HG02943 (cell line): Measurements from ENCODE around the gene NRG2.

Source experiments
- ATAC-seq: cut with Tn5 transposase; IDR thresholded peaks from one replicate; pipeline ENCODE4 v1.9.1; 2021; ENCODE audit warnings: mild to moderate bottlenecking, low read depth, moderate library complexity; ENCODE audit not compliant: unreplicated experiment

Gene NRG2

DNA sequence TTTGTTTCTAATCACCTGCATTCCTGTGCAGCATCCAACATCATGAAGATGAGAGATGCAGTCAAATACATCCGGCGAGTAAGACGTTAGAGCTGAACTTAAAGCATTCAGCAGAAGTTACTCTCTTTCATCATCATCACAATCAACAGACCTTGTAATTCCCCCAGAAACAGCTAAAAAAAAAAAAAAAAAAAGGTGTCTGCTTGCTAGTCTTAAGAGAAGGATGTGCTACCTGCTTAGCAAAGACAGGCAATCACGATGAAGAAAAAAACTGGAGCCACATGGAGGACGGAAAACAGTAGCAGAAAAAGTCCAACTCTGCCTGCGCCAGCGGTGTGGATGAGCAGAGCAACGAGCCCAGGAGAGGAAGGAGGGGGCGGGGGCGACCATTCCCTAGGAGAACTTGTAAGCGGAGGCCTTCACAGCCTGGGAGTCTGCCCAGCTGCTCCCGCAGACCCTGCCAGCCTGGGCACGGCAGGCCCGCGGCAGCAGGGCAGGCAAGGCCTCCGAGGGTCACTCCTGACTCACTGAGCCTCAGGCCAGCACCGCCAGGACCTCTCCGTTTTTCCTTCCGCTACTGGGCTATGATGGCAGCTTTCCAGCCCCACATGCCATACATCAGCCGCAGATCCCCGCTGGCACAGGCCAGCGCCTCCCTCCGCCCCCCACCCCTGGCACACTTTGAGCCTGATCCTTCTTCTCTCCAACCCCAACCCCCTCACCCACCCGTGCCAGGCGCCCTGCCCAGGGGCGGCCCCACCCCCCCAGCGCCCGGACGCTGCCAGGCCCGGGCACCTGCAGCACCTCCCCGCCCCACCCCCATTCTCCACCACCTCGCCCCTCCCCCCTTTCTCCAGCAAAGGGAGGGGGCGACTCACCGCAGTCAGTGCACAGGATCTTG lies 1.4 kb downstream of the NRG2 start:
- ATAC-seq = no peak

DNA sequence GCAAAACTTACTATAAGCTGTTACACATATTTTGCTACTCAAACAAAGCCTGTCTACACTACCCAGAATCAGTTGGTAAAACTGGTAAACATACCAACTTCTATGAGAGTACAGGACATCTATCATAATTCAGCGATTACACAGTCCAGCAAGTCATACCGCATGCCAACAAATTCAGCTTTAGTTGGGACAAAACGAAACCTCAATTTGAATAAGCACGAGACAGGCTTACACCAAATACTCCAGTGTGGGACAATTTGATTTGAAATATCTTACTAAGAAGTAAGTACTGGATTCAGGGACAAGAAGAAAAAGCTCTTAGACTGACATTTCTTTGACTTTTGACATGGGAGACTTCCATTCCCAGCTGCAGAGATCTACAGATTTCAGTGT lies 2.0 kb downstream of the NRG2 start:
- no peak for ATAC-seq

DNA sequence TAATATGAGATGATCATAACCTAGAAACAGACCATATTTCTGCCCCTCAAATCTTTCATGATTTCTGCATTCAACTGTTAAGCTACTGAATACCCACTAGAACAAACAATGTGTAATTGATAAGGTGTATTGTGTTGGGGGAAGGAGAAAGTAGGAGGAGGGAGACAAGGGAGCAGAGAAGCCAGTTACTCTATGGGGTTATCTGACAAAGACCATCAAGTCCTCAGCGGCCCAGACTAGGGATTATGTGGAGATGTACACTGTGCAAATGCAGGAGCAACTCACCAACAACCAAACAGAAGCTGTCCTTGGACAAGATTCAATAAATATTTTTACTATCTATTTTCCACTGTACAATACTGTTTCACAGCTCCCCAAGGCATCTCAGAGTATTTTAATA lies 2.7 kb downstream of the NRG2 start:
- ATAC-seq = no peak

DNA sequence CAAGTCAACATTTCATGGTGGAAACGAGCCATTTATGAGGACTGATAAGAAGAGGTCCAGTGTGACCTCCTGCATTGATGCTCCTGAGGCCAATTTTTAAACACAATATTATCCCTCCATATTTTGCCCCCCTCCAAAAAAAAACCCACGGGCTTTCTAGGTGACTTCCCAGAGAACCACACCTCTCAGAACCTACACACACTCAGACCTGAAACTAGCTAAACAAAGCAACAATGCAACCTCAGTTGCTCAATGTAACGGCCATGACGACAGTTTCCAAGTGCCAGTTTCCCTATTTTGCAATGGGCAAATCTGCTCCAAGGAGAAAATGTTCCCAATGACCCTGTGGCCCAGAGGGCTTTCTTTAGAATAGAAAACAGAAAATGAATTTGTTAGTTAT lies 3.5 kb downstream of the NRG2 start:
- ATAC-seq = no peak

DNA sequence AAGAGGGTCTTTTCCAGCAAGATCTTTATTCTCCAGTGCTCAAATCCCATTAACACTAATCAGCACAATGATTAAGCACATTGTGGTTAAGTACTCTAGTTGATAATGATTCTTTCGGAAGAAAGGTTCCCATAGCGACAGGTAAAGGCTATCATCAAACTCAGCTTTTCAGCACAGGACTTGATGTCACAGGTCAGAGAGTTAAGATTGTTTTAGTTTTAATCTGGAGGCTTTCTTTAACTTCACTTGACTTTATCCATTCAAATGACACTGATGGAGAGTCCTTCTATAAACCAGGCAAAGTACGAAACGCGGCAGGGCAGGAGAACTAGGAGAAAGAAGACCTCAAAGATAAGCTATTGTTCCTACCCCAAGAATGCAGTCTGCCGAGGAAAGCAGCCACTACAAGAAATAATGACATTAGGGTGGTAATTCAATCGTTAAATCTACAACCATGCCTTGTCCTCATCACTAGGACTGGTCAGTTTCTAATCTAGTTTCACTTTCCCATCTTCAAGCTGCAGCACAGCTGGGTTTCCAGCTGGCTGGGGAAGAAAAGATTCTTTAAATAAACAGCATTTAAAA lies 4.6 kb downstream of the NRG2 start:
- no peak for ATAC-seq

DNA sequence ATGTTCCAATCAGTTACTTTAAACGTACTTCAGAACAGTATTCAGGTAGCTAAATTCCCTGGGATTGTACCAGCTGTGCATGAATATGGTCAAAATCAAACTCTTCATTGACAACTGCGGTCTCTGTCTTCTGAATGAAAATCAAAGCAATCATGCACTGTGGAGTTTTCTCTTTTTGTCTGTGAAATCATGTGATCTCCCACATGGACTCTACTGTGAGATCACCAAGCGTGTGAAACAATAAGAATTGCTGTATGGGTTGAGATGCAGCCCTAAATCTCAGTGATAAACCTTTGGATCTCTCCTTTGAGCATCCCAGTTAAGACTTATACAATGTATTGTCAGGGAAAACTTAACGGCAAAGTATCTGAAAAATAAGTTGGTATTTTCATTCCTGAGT lies 6.1 kb downstream of the NRG2 start:
- ATAC-seq = no peak

DNA sequence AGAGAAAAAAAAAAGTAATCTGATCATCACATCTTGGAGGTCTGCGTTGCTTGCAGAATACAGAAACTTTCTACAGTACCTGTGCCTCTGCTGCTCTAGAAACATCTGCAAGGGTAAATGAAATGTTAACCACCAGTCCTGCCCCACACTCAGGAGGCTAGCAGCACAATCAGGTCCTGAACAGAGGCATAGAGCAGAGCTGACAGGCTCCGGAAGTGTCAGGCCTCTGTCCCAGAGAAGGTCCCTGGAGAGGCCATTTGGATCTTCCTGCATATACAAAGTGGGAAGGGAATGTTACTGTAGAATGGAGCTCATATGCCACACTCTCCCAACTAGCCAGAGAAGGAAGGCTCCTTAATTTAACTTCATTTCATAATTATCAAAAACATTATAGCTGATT lies 7.2 kb downstream of the NRG2 start:
- no peak for ATAC-seq

DNA sequence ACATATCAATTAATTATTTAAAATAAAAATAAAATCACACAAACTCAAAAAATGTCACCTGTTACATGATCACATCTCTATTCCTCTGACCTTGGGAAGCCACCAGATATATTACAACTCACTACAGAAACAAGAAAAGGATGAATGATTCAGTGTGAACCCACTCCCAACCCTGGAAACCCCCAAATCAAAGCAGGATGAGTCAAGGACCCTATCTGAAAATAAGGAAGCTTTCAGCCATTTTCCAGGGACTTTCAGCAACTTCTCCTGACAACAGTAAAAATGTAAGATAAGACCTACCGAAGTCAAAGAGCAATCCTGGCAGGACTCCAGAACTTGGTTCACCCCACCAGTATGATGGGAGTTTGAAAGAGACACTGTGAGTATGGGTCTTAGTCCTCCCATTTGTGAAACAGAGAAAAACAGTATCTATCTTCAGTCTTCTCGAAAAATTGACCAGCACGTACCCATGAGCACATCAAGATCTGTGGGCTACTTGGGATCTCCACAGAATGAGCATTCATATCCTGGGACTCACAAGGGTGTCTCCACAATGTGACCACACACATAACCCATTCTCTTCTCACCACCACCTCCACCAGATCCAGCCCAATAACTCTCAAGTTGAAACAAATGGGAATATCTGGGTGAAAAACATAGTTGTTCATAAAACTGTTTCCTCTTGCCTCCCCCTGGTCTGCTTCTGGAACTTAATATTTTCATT lies 9.9 kb downstream of the NRG2 start:
- no peak for ATAC-seq

DNA sequence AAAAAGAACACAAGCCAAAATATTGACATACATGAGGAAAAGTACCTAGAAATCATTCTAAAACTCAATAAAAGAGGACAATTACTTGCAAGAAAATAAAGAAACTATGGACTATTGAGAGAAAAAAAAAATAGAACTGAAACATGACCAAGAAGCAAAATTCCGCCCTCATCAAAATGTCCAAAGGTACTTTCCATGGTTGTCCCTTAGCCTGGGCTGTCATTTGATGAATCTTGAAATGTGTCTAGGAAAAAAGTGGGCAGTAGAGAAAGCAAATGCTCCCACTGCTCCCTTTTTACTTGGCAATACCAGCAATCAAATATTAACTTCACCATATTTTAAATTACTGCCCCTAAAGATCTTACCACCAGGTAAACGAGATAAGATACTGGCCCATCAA lies 10.8 kb downstream of the NRG2 start:
- ATAC-seq = no peak

DNA sequence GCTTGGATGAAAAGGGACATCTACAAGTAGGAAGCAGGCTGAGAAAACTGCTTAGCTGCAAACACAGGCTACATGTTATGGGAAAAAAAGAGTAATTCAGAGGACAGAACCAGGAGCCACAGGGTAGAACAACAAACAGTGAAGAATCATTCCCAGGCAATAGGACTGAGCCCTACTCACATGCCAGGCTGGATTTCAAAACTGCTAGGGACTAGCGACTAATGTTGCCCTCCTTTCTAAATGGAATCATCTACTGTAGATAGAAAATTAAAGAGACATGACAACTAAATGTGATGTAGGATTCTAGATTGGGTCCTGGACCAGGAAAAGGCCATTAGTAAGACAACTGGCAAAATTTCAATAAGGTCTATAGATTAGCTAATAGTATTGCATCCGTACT lies 15.3 kb downstream of the NRG2 start:
- no peak for ATAC-seq

DNA sequence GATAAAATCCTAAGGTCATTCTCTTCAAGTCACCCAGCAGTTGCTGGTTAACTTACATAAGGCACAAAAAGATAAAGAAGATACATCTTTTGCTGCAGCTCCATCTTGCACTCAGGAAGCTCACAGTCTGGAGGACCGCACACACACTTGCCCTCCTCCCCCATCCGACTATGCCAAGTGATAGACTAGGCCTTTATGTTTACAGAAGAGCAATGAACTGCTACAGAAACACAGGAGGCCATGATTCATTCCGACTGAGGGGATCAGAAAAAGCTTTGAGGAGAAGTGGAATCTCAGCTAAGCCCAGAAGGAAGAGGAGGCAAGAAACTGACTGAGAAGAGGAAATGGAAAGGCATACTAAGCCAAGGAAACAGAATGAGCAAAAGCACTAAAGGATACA lies 17.4 kb downstream of the NRG2 start:
- no peak for ATAC-seq

DNA sequence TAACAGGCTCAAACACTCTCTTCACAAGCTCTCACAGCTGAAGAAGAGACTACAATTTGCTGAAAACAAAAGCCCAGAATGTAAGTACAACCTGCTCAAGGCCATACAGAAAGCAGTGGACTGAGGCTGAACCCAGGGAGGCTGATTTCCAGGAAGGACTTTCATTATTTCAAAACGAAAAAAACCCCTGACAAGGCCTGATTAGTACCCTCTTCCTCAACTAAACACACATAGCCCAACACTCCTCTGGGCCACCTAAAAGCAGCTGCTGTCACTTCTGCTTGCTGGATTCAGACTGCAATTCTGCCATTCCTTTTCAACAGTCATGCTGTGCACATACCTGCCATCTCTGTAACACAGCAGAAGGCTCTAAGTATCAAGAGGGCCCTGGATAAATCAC lies 18.2 kb downstream of the NRG2 start:
- ATAC-seq = no peak

DNA sequence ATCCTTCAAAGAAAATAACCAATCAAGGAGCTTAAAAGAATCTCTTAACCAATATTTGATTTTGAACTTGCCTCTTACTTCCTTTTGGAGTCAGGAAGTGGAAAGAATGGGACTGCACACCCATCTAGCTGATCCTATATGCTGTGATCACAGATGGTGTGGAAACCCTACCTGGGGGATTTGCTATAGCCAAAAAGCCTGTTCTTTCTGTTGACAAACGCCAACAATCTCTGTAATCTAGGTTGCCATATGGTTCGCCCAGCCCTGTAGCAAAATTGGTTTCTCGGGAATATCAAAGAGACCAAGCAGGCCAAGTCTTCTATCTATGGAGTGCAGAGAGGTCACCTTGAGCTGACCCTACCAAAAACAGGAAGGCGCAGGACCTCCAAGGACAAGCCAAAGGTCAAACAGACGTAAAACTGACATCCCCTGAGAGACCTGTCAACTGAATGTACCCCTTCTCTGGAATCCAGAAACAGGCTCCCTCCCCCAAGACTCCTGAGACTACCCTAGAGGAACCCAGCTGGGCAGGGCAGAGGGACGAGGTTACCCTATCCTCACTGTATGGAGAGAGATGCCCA lies 19.4 kb downstream of the NRG2 start:
- ATAC-seq = no peak

DNA sequence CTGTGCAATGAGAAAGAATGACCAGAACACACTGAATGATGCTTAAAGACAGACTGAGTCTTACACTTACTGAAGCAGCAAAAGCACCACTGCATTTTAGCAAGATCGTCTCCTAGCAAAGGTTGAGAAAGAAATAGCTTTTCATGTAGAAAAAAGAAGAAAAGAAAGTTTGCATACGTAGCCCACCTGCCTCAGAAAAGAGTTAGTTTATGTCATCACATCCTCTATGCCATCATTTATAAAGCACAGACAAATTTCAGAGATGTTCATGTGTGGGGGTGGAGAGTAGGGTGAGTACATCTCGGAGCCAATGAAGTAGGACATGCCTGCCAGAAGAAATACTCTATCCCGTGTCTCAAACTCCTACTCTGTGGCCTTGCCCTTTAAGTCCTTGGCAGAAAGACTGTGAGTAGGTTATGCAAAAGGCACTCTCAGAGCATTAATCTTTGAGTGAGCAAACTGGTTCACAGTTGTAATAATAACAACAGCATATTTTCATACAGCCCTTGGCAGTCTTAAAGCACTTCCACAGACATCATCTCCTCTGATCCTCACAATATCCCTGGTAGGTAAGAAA lies 22.4 kb downstream of the NRG2 start:
- ATAC-seq = no peak

DNA sequence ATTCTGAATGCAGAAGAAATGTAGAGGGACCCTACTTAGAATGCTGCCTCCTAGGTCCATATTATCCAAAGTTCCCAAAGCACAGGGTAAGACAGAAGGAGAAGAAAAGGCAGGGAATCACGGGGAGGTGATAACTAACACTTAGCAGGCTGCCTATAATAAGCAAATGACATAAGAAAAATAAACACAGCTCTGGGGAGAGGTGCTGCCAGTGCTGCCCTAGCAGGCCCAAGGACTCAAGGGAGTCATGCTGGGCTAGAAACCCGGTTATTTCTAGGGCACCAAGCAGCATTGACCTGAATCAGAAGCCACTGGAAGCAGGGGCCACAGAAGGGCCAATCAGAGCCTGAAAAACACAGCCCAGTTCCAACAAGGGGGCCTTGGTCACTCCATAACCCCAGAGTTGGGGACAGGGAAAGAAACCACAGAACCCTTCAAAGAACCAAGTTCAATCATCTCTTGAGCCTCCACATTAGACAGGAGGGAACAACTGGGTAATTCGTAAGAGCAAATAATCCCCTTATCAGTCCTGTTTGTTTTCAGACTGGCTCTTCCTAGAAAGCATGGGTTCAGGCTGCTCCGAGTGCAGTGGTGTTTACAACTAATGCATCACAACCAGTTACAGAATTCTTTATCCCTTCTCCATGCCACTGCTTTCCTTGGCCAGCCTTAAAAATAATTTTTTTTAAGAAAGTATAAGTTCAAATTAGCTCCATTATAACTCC lies 24.0 kb downstream of the NRG2 start:
- no peak for ATAC-seq

DNA sequence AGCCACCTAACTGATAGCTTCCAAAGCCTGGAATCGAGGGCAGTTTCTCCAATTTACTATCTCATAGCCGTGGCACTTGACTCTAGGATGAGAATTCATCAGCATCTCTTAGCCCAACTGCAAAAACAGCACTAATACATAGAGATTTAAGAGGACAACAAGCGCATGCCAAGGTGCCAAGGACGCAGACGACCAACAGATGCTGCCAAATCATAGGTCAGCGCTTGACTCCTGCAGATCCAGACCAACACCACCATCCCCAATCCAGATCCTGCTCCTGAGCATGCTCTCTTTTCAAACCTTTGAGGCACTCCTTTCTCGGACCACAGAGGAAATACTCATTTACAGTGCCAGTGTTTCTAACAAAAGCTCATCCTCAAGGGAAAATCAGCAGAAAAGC lies 24.6 kb downstream of the NRG2 start:
- no peak for ATAC-seq

DNA sequence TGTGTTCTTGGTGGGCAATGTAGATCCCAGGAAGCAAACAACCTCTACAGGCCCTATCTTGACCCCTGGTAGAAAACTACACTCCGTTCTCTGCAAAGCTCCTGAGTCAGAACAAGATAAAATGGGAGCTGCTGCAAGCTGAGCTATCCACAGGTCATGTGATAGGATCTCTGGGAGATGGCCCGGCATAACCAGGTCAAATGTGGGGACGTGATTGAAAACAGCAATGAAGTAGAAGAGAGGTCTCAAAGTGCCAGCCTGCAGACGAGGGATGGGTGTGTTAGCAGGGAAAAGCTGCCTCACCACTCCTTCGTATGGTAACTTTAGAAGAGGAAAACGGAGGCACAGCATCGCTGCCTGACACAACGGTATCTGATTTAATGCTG lies 25.0 kb downstream of the NRG2 start:
- ATAC-seq = no peak

DNA sequence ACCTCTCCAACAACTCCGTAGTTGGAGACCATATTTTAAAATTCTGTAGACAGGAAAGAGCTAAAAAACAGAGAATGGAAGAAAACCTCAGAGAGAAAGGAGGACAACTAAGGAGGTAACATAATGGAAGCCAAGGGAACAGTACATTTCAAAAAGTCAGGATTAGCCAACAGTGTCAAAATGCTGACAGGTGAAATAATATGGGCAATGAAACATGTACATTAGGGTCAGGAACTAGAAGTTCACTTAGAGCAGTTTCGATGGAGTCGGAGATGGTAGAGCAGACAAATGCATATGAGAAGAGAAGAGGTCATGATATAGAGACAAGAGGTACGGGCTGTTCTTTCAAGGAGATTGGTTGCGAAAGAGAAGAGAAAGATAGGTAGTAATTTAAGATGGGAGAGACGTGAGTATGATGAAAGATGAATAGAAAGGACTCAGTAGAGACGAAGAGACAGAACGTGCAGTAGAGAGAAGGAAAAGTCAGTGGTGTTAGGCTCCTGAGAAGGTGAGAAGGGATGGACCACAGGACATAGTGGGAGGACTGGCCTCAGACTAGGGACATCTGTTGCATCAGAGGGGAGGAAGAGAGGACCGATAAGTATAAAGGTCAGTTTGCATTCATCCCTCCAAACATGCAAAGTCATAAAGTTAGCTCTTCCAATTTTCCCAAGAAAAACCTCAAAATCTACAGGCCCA lies 25.6 kb downstream of the NRG2 start:
- no peak for ATAC-seq

DNA sequence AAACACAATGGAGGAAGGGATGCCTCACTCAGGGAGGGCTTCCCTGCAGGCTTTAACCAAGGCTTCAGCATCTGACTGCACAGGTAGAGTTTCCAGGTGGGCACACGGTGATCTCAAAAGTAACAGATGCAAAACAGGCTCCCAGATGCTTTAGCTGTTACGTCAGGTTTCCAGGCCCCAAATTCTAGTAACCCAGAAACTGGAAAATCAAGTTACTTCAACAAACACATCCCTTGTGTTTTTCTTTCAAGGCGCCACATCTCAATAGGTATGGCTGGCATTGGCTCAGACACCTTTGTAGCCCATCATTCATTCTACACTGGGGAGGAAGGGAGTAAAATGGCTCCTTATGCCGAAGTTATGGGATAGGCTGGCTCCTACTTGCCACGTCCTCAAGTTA lies 27.4 kb downstream of the NRG2 start:
- ATAC-seq = no peak

DNA sequence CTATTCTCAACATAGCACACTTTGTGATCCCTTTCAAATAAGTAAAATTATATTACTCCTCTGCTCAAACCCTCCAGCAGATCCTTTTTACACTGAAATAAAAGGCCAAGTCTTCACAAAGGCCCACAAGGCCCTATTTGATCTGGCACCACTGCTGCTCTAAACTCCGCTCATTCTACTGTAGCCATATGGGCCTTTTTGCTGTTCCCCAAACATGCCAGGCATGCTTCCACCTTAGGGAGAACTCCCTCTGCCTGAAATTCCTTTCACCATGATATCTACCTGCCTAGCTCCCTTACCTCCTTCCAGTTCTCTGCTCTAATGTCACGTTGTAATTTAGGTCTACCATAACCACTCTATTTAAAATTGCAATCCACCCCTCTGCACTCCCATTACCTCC lies 28.3 kb downstream of the NRG2 start:
- no peak for ATAC-seq
